GM19372 (cell line): ENCODE measurements around the gene SRRM1.
"Not testable (repeated sequence)": the region's sequence is repeated elsewhere in the genome, so short reads cannot be mapped to it uniquely, and the experiment has no call there.

Experiments used
- ATAC-seq: cut with Tn5 transposase; IDR thresholded peaks from one replicate; pipeline ENCODE4 v1.9.1; 2021; ENCODE audit warnings: mild to moderate bottlenecking, low read depth, moderate library complexity; ENCODE audit not compliant: unreplicated experiment

The SRRM1 gene

DNA sequence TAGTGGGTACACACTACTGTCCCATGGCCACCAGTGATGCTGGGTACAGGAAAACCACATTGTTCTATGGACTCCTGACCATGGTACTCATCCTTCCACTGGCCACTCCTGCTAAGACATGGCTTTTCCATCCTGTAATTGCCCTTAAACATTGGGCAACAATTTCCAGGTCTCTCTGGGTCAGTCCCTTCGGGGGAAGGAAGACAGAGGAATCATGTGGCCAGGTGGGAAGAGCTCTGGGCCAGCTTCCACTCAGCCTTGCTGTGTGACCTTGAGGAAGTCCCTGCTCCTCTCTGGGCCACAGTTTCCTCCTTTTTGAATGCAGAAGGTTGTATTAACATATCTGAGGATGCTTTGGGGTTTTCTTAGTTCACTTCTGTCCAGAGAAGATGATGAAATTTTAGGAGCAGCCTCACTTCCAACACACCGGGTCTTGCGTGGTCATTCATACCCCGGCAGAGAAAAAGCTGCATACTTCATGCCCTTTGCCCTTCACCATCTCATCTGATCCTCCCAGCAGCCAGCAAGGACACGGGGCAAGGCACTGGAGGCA lies 50.8 kb downstream of the SRRM1 start:
- no peak for ATAC-seq

DNA sequence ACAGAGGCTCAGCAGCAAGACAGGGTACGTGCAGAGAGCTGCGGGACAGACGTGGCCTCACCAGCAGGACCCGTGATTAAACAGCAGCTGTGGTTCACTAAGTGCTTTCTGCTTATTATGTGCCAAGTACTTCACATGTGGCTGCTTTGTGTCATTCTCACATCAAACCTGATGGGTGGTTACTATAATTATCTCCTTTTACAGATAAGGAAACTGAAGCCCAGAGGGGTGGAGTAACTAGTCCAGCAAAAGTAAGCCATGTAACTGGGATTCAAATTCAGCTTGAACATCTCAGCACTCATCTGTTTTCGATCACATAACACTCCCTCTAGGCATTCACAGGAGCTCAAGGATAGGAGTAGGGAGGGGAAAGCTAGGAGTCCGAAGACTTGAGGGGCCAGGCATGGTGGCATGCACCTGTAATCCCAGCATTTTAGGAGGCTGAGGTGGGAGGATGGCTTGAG lies 51.3 kb downstream of the SRRM1 start:
- no peak for ATAC-seq

- no peak for ATAC-seq
These were observed 52.3 kb downstream of the SRRM1 start for GRCh38 chr1:24695202-24695974.

- no peak for ATAC-seq
These were observed 53.1 kb downstream of the SRRM1 start for GRCh38 chr1:24696041-24696755.

DNA sequence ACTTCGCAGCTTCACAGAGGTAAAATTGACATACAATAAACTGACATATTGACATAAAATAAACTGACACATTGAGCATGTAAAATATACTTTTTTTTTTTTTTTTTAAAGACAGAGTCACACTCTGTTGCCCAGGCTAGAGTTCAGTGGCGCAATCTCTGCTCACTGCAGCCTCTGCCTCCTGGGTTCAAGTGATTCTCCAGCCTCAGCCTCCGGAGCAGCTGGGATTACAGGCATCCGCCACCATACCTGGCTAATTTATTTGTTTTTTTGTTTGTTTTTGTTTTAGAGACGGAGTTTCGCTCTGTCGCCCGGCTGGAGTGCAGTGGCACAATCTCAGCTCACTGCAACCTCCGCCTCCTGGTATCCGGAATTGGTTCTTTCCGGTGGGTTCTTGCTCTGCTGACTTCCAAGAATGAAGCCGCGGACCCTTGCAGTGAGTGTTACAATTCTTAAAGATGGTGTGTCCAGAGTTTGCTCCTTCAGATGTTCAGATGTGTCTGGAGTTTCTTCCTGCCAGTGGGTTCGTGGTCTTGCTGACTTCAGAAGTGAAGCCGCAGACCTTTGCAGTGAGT lies 53.7 kb downstream of the SRRM1 start:
- ATAC-seq = no peak

GRCh38 chr1:24697453-24698001 lies 54.4 kb downstream of the SRRM1 start:
- ATAC-seq = not testable (repeated sequence)

DNA sequence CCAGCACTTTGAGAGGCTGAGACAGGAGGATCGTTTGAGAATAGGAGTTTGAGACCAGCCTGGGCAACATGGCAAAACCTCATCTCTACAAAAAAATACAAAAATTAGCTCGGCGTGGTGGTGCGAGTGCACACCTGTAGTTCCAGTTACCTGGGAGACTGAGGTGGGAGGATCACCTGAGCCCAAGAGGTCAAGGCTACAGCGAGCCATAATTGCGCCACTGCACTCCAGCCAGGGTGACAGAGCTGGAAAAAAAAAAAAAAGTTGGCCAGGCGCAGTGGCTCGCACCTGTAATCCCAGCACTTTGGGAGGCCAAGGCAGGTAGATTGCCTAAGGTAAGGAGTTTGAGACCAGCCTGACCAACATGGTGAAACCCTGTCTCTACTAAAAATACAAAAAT lies 55.2 kb downstream of the SRRM1 start:
- ATAC-seq = not testable (repeated sequence)

- ATAC-seq = no peak
These were observed 56.5 kb downstream of the SRRM1 start for GRCh38 chr1:24699628-24700027.

DNA sequence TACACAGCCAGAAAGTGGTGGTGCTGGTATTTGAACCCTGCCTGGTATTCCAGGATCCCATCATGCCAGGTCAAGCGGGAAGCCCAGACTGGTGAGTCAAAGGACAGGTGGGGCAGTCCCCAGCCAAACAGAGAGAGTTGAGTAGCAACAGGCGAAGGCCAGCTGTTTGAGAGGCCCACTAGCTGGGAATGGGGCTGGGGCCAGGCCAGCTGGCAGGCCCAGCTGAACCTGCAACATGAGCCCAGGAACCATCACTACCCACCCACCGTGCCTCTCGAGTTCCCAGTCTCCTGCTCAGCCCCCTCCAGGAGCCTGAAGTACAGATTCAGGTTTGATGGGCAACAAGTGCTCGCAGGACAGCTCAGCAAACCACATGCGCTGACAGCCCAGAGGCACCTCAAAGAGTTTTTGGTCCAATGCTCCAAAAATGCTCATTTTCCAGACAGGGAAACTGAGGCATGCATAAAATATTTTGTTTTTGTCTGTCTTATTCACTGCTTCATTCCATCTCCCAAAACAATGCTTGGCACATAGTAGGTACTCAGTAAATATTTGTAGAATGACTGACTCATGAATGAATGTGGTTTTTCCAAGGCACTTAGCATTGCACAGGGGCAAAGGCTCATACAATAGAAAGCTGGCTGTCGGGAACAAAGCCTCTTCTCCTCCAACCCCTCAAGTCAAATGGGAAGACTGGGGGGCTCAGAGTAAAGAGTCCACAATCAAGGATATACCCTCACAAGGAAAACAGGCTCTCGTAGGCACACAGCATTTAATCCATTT lies 59.6 kb downstream of the SRRM1 start:
- no peak for ATAC-seq

- no peak for ATAC-seq
These were observed 61.5 kb downstream of the SRRM1 start for GRCh38 chr1:24704411-24705259.

GRCh38 chr1:24705260-24706073 lies 62.4 kb downstream of the SRRM1 start:
- ATAC-seq = no peak

- not testable (repeated sequence) for ATAC-seq
These were observed 62.9 kb downstream of the SRRM1 start for GRCh38 chr1:24706074-24706389.

- ATAC-seq = no peak
These were observed 64.6 kb downstream of the SRRM1 start for GRCh38 chr1:24707687-24708086.

DNA sequence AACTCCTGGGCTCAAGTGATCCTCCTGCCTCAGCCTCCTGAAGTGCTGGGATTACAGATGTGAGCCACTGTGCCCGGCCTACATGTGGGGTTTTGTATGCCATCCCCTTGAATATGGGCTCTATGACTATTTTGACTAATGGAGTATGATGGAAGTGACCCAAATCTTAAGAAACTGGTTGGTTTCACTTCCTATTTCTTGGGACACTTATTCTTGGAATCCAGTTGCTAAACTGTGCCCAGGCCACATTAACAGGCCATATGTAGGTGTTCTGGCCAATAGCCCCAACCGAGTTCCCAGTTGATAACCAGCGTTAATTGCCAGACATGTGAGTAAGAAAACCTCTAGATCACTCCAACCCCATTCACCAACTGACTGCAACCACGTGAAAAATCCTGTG lies 65.8 kb downstream of the SRRM1 start:
- no peak for ATAC-seq

DNA sequence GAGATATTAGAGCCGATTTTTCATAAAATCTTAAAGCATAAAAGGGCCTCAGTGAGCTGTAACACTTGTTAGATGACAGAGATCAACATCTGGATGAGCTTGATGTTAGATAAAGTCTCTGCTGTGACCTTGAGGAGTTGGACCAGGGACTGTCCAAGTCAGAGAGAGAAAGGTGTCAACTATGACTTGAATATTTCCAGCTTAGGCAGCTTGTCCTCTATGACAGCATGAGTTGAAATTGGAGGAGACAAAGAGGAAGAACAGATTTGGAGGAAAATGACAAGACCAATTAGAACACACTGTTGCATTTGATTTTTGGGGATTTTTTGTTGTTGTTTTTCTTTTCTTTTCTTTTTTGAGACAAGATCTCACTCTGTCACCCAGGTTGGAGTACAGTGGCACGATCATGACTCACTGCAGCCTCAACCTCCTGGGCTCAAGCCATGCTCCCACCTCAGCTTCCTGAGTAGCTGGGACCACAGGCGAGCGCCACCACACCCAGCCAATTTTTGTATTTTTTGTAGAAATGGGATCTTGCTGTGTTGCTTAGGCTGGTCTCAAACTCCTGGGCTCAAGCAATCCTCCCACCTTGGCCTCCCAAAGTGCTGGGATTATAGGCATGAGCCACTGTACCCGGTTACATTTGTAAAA lies 66.8 kb downstream of the SRRM1 start:
- no peak for ATAC-seq

DNA sequence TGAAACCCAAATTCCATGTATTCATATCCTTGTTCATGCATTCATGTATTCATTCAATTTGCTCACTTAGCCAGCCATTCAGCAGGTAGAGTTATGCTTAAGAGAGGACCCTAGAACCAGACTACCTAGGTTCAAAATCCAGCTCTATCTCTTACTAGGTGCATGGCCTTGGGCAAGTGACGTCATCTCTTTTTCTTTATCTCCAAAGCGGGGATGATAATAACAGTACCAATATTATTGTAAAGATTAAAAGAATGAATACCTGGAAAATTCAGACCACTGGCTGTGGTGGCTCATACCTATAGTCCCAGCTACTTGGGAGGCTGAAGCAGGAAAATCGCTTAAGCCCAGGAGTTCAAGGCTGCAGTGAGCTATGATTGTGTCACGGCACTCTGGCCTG lies 68.2 kb downstream of the SRRM1 start:
- no peak for ATAC-seq

DNA sequence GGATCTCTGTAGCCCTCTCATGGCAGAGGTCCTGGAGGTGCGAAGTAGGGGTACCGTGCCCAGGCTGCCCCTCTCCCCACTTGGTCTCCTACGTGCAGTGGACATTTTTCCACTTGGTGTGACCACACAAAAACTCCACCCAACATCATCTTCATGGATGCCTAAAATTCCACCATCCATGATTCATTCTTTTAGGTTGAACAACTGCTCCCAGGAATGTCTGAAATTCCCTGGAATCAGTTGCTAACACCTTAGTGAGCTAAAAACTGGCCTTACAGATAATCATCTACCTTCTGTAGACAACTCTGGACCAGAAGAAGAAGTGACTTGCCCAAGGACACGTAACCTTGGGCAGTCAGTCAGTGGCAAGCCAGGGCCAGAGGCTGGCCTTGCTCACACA lies 70.1 kb downstream of the SRRM1 start:
- no peak for ATAC-seq

DNA sequence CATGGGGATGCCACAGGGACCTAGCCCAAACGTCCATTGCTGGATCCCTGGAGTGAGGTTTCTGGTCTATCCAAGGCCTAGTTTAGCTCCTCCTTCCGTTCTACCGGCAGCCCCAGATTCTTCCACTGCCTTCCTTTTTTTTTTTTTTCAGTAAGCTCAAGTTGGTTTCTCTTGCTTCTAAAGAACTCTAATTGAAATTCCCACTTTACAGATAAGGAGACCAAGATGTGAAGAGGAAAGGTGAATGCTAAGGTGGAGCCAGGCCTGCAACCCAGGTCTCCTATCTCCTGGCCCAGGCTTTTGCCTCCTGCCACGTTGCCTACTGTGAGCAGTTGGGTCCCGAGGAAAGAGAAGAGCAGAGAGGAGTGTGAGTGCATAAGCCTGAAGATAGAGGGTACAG lies 70.6 kb downstream of the SRRM1 start:
- no peak for ATAC-seq
